ENCODE measurements around the gene MRPS33. TPM values are rescaled to one million over a fixed set of nuclear protein-coding genes. Genes with fewer than 3 reads are reported as not detected.
"Not testable (repeated sequence)": the region's sequence is repeated elsewhere in the genome, so short reads cannot be mapped to it uniquely, and the experiment has no call there.

Gene MRPS33
- total RNA-seq = 100 to 1,000 TPM; 111 to 116 TPM

DNA sequence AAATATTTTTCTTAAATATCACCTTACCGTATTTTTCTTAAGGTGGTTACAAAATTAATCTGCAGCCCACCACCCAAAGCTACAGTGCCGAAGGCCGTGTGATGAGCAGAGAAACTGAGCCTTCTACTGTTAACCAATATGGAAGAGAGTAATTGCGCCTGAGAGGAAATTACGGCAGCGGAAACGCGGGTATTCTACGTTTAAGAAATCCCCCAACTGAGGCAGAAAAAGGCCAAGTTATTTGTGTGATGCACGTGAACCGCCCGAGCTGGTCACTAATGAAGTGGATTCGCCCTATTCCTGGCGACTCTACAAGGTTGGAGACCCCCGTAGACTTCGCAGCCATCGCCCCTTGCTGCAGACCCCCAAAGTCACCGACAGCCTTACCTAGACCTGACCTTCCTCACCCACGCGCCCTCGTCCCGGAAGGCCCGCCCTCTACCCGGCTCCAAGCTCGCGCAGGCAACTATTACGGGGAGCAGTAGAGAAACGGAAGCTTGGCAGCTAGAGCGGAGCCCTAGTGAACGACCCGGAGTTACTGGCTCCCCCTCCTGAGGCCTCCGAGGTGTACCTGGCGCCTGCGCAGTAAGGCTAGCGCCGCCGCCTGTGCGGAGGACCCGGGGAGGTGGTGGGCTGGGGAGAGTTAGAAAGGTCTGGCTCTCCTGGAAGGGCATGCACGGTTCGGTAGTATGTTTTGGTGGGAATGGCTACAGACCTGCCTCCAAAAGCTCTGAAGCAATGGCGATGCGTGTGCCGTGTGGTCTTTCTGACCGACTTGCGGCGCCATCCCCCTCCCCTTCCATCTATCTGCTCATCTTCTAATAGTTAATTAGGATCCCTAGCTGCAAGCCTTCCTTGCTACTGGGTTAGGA, at the start of gene MRPS33:
MRPS33 (minus strand) TSS at position 429 of the 872 bp plus-strand sequence. CDS start 4,319 bp downstream, outside the sequence.
- Mint-ChIP-seq H3K4me1 (peaks cover 32% of the 10 kb centered on the region), H3K4me3 (peak within 1 kb of the TSS; percentile 97), H3K9me3 (peaks cover 3% of the 10 kb centered on the region), H3K36me3 (peaks cover 13% of the 10 kb centered on the region), H3K27me3 (peaks cover 14% of the 10 kb centered on the region), H3K27ac (peak within 1 kb of the TSS; percentile 100)
- peak; percentile 95 for DNase-seq

DNA sequence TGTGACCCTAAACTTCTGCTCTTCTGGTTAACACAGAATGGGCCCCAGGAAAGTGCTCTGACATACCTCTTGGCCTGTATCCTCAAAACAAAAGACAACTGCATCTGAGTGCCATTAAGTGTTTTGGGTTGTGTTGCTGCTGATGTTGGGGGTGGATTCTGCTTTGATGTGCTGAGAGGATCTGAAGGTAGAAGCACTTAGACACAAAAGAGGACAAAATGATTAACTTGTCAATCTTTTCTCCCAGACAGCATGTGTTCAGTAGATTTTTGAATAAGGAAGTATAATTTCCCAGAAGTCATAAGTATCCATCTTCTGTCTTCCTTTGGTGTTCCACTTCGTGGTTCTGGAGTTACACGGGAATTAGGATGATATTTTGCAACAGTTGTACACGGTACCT, 43.0 kb upstream of the MRPS33 start:
- Mint-ChIP-seq H3K27ac (no peak overlapping the region), H3K36me3 (no peaks in the 10 kb centered on the region), H3K27me3 (peaks cover 10% of the 10 kb centered on the region), H3K4me1 (peaks cover 6% of the 10 kb centered on the region), H3K9me3 (no peaks in the 10 kb centered on the region), H3K4me3 (no peak overlapping the region)
- no peak for DNase-seq

DNA sequence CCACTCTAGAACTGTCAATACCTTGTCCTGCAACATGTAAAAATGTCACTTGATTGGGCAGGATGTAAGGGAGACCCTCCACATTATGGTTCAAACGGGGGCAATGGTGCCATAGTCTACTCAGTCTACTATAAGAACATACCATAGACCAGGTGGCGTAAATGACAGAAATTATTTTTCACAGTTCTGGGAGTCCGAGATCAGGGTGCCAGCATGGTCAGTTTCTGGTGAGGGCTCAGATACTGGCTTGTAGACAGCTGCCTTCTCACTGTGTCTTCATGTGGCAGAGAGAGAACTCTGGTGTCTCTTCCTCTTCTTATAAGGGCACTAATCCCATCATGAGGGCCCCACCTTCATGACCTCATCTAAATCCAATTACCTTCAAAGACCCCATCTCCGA, 40.4 kb upstream of the MRPS33 start:
- H3K9me3 Mint-ChIP-seq = no peaks in the 10 kb centered on the region
- no peaks in the 10 kb centered on the region for H3K36me3 Mint-ChIP-seq
- no peak for DNase-seq
- no peak overlapping the region for H3K4me3 Mint-ChIP-seq
- H3K27ac Mint-ChIP-seq = no peak overlapping the region
- H3K4me1 Mint-ChIP-seq = peaks cover 6% of the 10 kb centered on the region
- peaks cover 3% of the 10 kb centered on the region for H3K27me3 Mint-ChIP-seq

DNA sequence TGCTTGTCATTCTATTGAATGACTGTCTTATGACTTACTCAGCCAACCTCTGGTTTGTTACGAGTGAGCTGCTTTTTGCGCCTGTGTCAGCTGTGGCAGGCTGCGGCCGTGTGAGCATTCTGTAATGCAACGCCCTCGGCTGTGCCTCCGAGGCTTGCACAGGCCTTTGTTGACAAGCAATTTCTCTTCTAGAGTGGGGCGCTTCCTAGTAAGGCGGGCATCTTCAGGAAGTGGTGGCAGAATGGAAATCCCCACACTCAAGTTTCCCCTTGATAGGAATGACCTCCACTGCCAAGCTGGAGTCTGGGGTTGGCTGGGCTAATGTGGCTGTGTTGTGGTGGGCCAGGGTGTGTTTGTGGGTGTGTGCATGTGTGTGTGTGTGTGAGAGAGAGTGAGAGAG, 38.9 kb upstream of the MRPS33 start:
- Mint-ChIP-seq H3K27ac (peak overlapping the region; percentile 28), H3K36me3 (no peaks in the 10 kb centered on the region), H3K4me1 (peaks cover 6% of the 10 kb centered on the region), H3K27me3 (peaks cover 4% of the 10 kb centered on the region), H3K4me3 (no peak overlapping the region), H3K9me3 (no peaks in the 10 kb centered on the region)
- peak; percentile 54 for DNase-seq

DNA sequence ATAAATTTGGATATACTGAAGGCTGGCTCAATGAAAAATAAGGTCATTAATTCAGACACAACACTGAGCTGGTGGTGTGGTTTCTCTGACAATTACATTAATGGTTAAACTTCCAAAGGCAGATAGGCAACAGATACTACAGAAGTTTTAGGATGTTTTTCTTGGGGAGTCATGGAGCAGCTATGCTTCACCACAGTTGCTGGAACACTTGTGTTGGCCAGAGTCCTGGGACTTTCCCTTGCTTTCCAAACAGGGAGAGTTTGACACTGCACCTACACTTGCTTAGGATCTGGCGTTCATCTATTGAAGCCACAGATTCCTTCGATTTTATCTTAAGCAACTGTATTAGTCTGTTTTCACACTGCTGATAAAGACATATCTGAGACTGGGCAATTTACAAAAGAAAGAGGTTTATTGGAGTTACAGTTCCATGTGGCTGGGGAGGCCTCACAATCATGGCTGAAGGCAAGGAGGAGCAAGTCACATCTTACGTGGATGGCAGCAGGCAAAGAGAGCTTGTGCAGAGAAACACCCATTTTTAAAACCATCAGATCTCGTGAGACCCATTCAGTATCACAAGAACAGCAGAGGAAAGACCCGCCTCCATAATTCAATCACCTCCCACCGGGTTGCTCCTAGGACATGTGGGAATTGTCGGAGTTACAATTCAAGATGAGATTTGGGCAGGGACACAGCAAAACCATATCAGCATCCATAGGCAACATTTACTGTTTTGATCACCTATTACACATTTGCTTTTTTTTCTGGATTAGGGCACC, 31.3 kb upstream of the MRPS33 start:
- H3K27me3 Mint-ChIP-seq = peaks cover 14% of the 10 kb centered on the region
- no peak for DNase-seq
- no peak overlapping the region for H3K4me3 Mint-ChIP-seq

DNA sequence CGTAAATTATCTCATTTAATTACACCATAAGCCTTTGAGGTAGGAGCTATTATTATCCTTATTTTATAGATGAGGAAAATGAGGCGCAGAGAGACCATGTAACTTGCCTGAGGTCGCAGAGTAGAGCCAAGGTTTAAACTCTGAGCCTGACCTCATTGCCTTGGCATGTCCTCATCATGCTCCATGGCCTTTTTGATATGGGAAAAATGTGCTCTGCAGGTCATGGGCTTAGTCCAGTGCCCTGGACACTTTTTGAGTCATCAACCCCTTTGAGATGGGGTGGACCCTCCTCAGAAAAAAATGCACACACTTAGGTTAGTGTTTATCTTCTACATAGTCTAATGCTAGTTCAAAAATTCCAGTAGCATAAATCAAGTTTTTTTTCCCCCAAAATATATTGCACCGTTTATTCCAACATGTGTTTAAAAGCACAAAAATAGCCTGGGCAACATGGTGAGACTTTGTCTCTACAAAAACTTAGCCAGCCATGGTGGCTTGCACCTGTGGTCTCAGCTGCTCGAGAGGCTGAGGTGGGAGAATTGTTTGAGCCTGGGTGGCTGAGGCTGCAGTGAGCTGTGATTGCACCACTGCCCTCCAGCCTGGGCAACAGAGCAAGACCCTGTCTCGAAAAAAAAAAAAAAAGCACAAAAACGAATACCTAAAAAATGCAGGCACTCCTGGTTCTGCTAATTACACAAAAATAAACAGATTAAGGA, 30.5 kb upstream of the MRPS33 start:
- Mint-ChIP-seq H3K4me1 (no peaks in the 10 kb centered on the region), H3K27me3 (peaks cover 17% of the 10 kb centered on the region), H3K36me3 (no peaks in the 10 kb centered on the region), H3K27ac (no peak overlapping the region), H3K4me3 (no peak overlapping the region), H3K9me3 (no peaks in the 10 kb centered on the region)
- no peak for DNase-seq

More for the DNA sequence above, 31.3 kb upstream of the MRPS33 start:
- Mint-ChIP-seq H3K9me3 (no peaks in the 10 kb centered on the region), H3K4me1 (no peaks in the 10 kb centered on the region), H3K27ac (no peak overlapping the region), H3K36me3 (no peaks in the 10 kb centered on the region)

DNA sequence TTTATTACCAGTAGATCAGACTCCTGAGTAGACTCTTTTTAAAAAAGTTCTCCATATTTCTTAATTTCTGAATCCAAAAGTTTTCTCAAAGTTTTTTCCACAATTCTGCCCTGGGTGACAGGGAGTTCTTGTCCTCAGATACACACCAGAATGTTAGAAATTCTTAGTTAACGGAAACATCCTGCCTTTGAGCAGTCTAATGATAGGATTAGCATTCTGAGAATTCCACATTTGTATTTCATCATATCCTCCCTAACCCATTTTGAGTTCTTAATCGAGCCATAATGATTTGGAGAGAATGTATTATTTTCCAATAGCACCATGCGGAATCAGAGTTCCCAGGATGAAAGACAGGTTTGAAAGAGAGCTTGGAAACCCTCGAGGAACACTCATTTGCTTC, 28.9 kb upstream of the MRPS33 start:
- Mint-ChIP-seq H3K4me3 (no peak overlapping the region), H3K27ac (no peak overlapping the region), H3K9me3 (no peaks in the 10 kb centered on the region), H3K36me3 (no peaks in the 10 kb centered on the region), H3K4me1 (no peaks in the 10 kb centered on the region), H3K27me3 (peaks cover 17% of the 10 kb centered on the region)
- no peak for DNase-seq

DNA sequence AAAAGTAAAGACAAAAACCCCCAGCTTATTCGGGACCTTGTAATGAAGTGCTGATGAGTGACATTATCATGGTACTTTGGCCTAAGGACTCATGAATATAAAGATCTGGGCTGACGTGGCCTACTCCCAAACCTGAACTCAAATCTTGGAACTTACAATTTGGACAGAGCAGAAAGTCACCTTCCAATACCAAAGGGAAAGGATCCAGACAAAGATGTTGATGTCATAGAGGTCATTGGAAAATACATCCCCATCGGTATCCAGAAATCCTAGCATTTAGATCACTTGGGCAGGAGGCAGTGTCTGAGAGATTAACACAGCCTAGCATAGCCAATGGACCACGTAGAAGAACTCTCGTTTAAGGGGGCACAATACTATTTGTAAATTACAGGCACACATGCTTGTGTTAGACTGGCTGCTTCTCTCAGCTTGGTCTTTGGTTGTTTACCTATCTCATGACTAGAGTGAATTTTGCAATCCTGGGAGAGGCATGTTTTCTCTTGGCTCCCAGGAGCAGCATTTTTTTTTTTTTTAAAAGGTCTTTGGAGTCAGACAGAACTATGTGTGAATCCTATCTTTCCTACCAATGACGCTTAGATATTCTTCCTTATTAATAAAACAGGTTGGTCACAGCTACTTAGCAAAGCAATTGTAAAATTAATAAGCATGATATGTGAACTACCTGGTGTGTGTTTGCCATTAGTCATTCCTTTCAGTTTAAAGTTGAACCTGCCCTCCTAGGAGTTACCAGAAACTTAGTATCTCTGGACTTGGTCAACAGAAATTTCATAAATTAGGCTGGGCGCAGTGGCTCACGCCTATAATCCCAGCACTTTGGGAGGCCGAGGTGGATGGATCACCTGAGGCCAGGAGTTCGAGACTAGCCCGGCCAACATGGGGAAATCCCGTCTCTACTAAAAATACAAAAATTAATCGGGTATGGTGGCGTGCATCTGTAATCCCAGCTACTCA, 27.8 kb upstream of the MRPS33 start:
- DNase-seq = no peak
- peaks cover 13% of the 10 kb centered on the region for H3K27me3 Mint-ChIP-seq
- no peaks in the 10 kb centered on the region for H3K9me3 Mint-ChIP-seq
- no peak overlapping the region for H3K27ac Mint-ChIP-seq
- H3K36me3 Mint-ChIP-seq = no peaks in the 10 kb centered on the region
- H3K4me3 Mint-ChIP-seq = no peak overlapping the region
- no peaks in the 10 kb centered on the region for H3K4me1 Mint-ChIP-seq

DNA sequence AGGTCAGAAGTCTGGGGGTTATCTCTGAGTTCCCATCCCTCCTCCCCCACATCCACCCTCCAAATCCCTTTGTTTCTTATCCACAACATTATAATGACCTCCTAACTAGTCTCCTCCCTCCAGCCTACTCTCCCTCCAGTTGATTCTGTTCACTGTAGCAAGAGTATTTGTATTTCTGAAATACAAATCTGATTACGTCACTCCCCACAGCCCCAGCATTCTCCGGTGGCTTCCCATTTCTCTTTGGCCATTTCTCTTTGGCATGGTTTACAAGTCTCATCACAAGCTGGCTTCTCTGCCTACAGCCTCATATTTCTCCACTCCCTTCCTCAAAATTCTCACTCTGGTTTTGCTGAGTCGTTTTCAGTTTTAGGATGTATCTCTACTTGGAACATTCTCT, 24.6 kb upstream of the MRPS33 start:
- Mint-ChIP-seq H3K9me3 (peaks cover 2% of the 10 kb centered on the region), H3K4me1 (no peaks in the 10 kb centered on the region), H3K27me3 (peaks cover 17% of the 10 kb centered on the region), H3K36me3 (no peaks in the 10 kb centered on the region), H3K4me3 (no peak overlapping the region), H3K27ac (no peak overlapping the region)
- DNase-seq = no peak

DNA sequence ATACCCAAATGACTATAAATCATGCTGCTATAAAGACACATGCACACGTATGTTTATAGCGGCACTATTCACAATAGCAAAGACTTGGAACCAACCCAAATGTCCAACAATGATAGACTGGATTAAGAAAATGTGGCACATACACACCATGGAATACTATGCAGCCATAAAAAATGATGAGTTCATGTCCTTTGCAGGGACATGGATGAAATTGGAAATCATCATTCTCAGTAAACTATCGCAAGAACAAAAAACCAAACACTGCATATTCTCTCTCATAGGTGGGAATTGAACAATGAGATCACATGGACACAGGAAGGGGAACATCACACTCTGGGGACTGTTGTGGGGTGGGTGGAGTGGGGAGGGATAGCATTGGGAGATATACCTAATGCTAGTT, 23.3 kb upstream of the MRPS33 start:
- DNase-seq, H3K4me3 Mint-ChIP-seq, H3K27ac Mint-ChIP-seq, H3K4me1 Mint-ChIP-seq, H3K9me3 Mint-ChIP-seq, H3K36me3 Mint-ChIP-seq: not testable (repeated sequence)
- peaks cover 20% of the 10 kb centered on the region for H3K27me3 Mint-ChIP-seq

DNA sequence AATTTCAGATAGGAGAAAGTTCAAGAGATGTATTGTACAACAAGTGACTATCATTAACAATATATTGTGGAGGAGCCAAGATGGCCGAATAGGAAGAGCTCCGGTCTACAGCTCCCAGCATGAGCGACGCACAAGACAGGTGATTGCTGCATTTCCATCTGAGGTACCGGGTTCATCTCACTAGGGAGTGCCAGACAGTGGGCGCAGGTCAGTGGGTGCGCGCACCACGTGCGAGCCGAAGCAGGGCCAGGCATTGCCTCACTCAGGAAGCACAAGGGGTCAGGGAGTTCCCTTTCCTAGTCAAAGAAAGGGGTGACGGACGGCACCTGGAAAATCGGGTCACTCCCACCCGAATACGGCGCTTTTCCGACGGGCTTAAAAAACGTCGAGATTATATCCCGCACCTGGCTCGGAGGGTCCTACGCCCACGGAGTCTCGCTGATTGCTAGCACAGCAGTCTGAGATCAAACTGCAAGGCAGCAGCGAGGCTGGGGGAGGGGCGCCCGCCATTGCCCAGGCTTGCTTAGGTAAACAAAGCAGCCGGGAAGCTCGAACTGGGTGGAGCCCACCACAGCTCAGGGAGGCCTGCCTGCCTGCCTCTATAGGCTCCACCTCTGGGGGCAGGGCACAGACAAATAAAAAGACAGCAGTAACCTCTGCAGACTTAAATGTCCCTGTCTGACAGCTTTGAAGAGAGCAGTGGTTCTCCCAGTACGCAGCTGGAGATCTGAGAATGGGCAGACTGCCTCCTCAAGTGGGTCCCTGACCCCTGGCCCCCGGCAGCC, 18.0 kb upstream of the MRPS33 start:
- H3K4me1 Mint-ChIP-seq, DNase-seq, H3K36me3 Mint-ChIP-seq, H3K4me3 Mint-ChIP-seq, H3K27ac Mint-ChIP-seq: not testable (repeated sequence)
- peaks cover 13% of the 10 kb centered on the region for H3K9me3 Mint-ChIP-seq
- peaks cover 33% of the 10 kb centered on the region for H3K27me3 Mint-ChIP-seq

DNA sequence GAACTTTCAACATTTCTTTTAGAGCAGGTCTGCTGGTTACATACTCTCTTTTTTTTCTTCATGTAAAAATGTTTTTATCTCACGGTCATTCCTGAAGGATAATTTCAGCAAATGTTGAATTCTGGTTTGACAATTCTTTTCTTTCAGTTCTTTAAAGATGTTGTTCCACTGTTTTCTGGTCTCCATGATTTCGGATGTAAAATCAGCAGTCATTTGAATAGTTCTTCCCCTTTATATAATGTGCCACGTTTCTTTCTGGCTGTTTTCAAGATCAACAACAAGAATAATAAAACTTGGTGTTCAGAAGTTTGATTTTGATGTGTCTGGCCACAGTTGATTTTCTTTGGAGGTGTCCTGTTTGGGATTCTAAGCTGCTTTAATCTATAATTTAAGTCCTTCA, 14.0 kb upstream of the MRPS33 start:
- Mint-ChIP-seq H3K4me3 (no peak overlapping the region), H3K9me3 (peaks cover 22% of the 10 kb centered on the region), H3K4me1 (peaks cover under 1% of the 10 kb centered on the region), H3K36me3 (peaks cover 4% of the 10 kb centered on the region), H3K27me3 (peaks cover 30% of the 10 kb centered on the region), H3K27ac (no peak overlapping the region)
- DNase-seq = no peak

DNA sequence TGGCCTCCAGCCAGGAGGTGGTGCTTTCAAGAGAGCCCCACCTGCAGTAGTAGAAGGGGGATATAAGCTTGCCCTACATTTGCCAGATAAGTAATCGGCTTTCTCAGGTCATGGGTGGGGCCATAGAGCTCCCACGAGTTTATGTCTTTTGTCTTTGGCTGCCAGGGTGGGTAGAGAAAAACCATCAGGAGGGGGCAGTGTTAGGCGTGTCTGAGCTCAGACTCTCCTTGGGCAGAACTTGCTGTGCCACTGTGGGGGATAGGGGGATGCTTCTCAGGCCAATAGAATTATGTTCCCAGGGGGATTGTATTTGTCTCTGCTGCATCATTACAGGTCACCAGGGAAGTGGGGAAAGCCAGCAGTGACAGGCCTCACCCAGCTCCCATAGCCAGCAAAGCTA, 12.3 kb upstream of the MRPS33 start:
- no peak for DNase-seq

More for the DNA sequence above, 12.3 kb upstream of the MRPS33 start:
- peaks cover 22% of the 10 kb centered on the region for H3K9me3 Mint-ChIP-seq
- H3K4me1 Mint-ChIP-seq = peaks cover 9% of the 10 kb centered on the region
- H3K27ac Mint-ChIP-seq = no peak overlapping the region
- peaks cover 4% of the 10 kb centered on the region for H3K36me3 Mint-ChIP-seq
- H3K4me3 Mint-ChIP-seq = no peak overlapping the region
- H3K27me3 Mint-ChIP-seq = peaks cover 34% of the 10 kb centered on the region

Measured in activated naive CD8-positive, alpha-beta T cell treated with anti-CD3 and anti-CD28 coated beads for 36 hours (primary cell).